ENCODE measurements around the gene PSMB7.
A peak's percentile ranks its signal among the peaks of the same experiment; 100 is the strongest.

Gene PSMB7

DNA sequence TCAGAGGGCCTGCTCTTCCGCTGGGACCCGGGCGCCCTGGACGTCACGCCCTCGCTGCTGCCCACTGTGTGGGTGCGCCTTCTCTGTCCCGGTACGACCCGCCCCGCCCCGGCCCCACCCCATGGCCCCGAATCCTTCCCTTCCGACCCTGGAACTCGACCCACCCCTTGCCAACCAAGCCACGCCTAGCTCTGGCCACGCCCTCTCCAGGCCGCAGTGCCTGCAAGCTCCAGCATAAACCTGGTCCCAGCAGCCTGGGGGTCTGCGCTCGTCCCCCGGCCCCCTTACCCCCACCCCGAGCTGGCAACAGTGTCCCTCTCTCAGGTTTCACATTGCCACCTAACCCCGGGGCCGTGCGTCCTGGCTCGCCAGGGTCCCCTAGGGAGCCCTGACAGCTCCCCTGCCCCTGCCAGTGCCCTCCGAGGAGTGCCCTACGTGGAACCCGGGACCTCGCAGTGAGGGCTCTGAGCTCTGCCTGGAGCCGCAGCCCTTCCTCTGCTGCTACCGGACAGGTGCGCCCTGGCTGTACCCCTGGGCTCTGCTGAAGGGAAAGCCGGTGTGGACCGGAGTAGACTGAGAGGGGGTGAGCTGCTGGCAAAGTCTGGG lies 38.4 kb upstream of the PSMB7 start:
- Histone ChIP-seq H3K4me3 (ENCODE audit: extremely low read depth, insufficient read depth, low read length, poor library complexity, severe bottlenecking) (peak overlapping the region; percentile 23), H3K9me3 (ENCODE audit: control insufficient read depth, low read length) (no peaks in the 10 kb centered on the region), H3K4me1 (ENCODE audit: control insufficient read depth, insufficient read depth, low read length, poor library complexity, severe bottlenecking) (peaks cover 6% of the 10 kb centered on the region), H3K27ac (ENCODE audit: low read depth, low read length, severe bottlenecking) (no peak overlapping the region), H3K36me3 (ENCODE audit: control insufficient read depth, insufficient read depth, low read length) (no peaks in the 10 kb centered on the region)
- 53 to 66% methylated on average over 14 to 24 of the region's 35 CpGs for WGBS, 2 experiments (ENCODE audit: insufficient coverage in 2 of 2)

DNA sequence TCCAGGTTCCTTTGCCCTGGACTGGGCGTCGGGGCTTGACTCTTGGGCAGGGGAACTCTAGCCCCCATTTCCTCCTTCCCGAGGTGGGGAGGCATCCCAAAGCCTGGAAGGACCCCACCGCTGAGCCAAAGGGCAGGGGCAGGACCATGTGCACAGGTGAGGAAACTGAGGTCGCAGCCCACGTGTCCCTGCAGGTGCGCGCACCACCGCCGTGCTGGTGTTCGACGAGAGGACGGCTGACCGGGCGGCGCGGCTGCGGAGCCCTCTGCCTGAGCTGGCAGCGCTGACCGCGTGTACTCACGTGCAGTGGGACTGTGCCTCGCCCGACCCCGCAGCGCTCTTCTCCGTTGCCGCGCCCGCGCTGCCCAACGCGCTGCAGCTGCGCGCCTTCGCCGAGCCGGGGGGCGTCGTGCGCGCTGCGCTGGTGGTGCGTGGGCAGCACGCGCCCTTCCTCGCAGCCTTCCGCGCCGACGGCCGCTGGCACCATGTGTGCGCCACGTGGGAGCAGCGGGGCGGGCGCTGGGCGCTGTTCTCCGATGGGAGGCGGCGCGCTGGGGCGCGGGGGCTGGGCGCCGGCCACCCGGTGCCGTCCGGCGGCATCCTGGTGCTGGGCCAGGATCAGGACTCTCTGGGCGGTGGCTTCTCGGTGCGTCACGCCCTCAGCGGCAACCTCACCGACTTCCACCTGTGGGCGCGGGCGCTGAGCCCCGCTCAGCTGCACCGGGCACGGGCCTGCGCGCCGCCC lies 37.8 kb upstream of the PSMB7 start:
- peaks cover 6% of the 10 kb centered on the region for H3K4me1 ChIP-seq (ENCODE audit: control insufficient read depth, insufficient read depth, low read length, poor library complexity, severe bottlenecking)
- no peak overlapping the region for H3K27ac ChIP-seq (ENCODE audit: low read depth, low read length, severe bottlenecking)
- H3K4me3 ChIP-seq (ENCODE audit: extremely low read depth, insufficient read depth, low read length, poor library complexity, severe bottlenecking), result peak overlapping the region; percentile 23
- 61 to 69% methylated on average over 71 to 82 of the region's 85 CpGs for WGBS, 2 experiments (ENCODE audit: insufficient coverage in 2 of 2)
- H3K36me3 ChIP-seq (ENCODE audit: control insufficient read depth, insufficient read depth, low read length), result no peaks in the 10 kb centered on the region
- H3K9me3 ChIP-seq (ENCODE audit: control insufficient read depth, low read length), result no peaks in the 10 kb centered on the region

DNA sequence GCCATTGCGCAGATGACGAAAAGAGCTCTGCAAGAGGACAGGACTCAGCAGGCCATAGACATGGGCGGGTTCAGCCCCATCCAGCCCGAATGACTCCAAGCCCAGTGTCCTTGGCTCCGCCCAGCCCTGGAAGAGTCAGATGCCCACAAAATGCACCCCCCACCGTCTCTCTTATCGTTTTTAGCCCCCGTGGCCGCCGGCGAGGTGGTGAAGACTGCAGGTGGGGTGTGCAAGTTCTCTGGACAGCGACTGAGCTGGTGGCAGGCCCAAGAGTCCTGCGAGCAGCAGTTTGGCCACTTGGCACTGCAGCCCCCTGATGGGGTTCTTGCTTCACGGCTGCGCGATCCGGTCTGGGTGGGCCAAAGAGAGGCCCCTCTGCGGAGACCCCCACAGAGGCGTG lies 37.1 kb upstream of the PSMB7 start:
- Histone ChIP-seq H3K36me3 (ENCODE audit: control insufficient read depth, insufficient read depth, low read length) (no peaks in the 10 kb centered on the region), H3K4me1 (ENCODE audit: control insufficient read depth, insufficient read depth, low read length, poor library complexity, severe bottlenecking) (peaks cover 6% of the 10 kb centered on the region), H3K9me3 (ENCODE audit: control insufficient read depth, low read length) (no peaks in the 10 kb centered on the region), H3K27ac (ENCODE audit: low read depth, low read length, severe bottlenecking) (no peak overlapping the region), H3K4me3 (ENCODE audit: extremely low read depth, insufficient read depth, low read length, poor library complexity, severe bottlenecking) (no peak overlapping the region)
- 85 to 92% methylated on average over 12 to 19 of the region's 19 CpGs for WGBS, 2 experiments (ENCODE audit: insufficient coverage in 2 of 2)

DNA sequence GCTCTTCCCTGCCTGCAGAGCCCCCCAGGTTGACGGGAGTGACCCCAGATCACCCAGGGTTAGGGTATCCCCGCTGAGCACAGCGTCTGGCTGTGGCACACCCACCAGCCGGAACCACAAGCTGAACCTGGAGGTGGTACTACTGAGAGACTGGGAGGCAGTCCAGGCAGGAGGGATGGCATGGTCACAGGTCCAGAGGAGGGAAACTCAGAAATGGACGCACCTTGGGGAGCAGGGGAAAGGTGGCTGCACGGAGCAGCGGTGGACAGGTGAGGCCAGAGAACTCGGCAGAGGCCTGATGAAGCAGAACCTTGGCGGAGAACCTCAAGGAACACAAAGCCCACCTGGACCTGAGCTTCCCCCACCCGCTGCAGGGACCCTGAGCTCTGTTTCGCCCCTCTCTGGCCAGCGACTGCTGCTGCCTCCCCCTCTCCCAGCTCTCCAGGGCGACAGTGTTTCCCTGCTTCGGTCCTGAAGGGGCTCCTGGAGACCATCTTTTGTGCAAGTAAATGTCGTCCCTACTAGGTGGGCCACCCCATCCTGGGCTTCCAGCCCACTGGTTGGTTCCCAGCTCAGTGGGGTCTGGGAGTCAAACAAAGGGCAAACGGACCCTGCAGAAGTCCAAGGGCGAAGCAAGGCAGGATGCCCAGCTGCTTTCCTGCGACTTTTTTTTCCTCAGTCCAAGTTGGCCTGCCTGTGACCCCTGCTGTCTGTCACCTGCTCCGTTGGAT lies 35.9 kb upstream of the PSMB7 start:
- Histone ChIP-seq H3K27ac (ENCODE audit: low read depth, low read length, severe bottlenecking) (no peak overlapping the region), H3K9me3 (ENCODE audit: control insufficient read depth, low read length) (no peaks in the 10 kb centered on the region), H3K36me3 (ENCODE audit: control insufficient read depth, insufficient read depth, low read length) (no peaks in the 10 kb centered on the region), H3K4me3 (ENCODE audit: extremely low read depth, insufficient read depth, low read length, poor library complexity, severe bottlenecking) (no peak overlapping the region), H3K4me1 (ENCODE audit: control insufficient read depth, insufficient read depth, low read length, poor library complexity, severe bottlenecking) (peaks cover 6% of the 10 kb centered on the region)
- 53 to 66% methylated on average over 15 to 19 of the region's 19 CpGs for WGBS, 2 experiments (ENCODE audit: insufficient coverage in 2 of 2)

DNA sequence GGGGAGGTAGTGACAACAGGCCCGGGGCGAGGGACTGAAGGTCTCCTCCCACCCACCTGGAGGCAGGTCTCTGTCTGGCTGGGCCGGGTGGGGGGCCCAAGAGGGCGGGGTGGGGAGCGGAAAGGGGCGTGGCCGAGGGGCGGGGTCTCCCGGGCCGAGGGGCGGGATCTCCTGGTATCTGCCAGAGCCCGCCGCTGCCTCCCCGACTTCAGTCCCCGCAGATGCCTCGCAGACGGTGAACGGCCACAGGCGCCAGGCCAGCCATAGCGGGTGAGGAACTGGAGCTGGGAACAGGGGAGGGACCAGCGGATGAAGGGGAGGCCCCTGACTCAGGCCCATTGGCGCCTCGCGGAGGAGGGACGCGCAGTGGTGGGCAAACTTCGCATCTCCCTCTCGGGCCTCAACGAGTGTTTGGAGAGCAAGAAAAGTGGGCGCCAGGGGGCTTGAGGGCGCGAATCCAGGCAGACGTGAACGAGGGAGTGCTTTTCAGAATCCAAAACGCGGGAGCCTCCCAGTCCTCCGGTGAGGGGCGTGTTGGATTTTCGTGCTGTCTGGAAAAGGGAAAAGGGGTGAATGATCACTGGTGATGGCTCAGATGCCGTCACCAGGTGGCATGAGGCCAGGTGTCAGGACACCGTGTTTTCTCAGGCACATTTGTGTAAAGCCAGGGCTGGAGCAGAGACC lies 35.1 kb upstream of the PSMB7 start, which contains the start of gene ADGRD2:
TSS of gene ADGRD2 (plus strand) at position 211 of the 684 bp plus-strand sequence. CDS start 1,216 bp downstream, outside the sequence.
- peak within 1 kb of the TSS; percentile 16 for H3K4me3 ChIP-seq (ENCODE audit: extremely low read depth, insufficient read depth, low read length, poor library complexity, severe bottlenecking)
- H3K27ac ChIP-seq (ENCODE audit: low read depth, low read length, severe bottlenecking), result no peak within 1 kb of the TSS
- WGBS, 2 experiments (ENCODE audit: insufficient coverage in 2 of 2), result 4 to 5% methylated on average over 24 to 37 of the region's 41 CpGs
- H3K9me3 ChIP-seq (ENCODE audit: control insufficient read depth, low read length), result no peaks in the 10 kb centered on the region
- H3K4me1 ChIP-seq (ENCODE audit: control insufficient read depth, insufficient read depth, low read length, poor library complexity, severe bottlenecking), result peaks cover 6% of the 10 kb centered on the region
- H3K36me3 ChIP-seq (ENCODE audit: control insufficient read depth, insufficient read depth, low read length), result no peaks in the 10 kb centered on the region

DNA sequence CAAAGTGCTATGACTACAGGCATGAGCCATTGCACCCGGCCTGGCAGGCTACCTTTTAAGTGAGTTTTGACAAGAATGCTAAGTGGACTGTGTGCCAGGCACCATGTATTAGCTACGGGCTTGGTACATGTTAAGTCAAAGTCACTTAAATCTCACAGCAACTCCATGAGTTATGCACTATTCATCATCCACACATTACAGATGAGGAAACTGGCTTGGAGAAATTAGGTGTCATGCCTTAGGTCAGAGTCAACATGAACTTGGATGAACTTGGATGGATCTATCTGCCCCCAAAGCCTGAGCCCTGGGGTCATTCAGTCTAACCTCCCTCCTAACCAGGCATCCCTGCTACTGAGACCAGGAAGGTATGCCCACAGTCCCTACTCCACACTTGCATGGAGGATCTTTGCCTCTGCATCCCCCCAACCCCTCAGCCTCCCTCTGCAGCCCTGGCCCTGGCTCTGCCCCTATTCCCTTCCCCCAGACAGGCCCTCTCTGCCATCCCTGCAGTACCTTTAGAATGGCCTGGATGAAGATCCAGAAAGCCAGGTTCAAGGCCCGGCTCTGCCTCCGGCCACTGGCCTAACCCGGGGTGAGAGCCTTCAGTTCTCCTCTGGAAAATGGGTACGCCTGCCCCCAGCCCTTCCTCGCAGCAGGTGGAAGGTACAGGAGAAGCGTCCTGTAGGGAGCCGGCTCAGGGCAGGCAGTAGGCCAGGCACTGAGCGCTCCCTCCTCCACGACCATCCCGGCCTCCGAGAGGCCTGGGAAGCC lies 34.3 kb upstream of the PSMB7 start:
- H3K4me1 ChIP-seq (ENCODE audit: control insufficient read depth, insufficient read depth, low read length, poor library complexity, severe bottlenecking), result peaks cover 6% of the 10 kb centered on the region
- WGBS, 2 experiments (ENCODE audit: insufficient coverage in 2 of 2), result 84 to 86% methylated on average over 12 of the region's 13 CpGs
- H3K9me3 ChIP-seq (ENCODE audit: control insufficient read depth, low read length), result no peaks in the 10 kb centered on the region
- H3K27ac ChIP-seq (ENCODE audit: low read depth, low read length, severe bottlenecking), result no peak overlapping the region
- H3K4me3 ChIP-seq (ENCODE audit: extremely low read depth, insufficient read depth, low read length, poor library complexity, severe bottlenecking), result no peak overlapping the region
- H3K36me3 ChIP-seq (ENCODE audit: control insufficient read depth, insufficient read depth, low read length), result no peaks in the 10 kb centered on the region

DNA sequence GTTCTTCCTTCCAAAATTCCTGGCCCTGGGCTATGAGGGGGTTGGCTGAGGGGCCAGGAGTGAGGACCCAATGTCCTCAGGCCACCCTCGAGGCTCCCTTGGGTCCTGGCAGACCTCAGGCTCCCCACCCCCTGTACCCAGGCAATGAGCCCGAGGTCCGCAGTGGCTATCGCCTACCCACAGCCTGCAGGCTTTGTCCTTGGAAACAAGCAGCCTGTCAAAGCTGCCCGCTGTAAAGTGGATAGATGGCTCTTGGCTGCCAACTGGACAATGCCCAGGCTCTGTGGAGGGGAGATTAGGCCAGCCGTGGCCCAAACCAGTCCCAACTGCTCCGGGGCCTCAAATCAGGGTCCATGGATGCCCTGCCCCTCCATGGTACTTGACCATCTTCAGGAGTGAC lies 32.8 kb upstream of the PSMB7 start:
- H3K36me3 ChIP-seq (ENCODE audit: control insufficient read depth, insufficient read depth, low read length), result no peaks in the 10 kb centered on the region
- 97 to 98% methylated on average over 3 to 7 of the region's 7 CpGs for WGBS, 2 experiments (ENCODE audit: insufficient coverage in 2 of 2)
- peaks cover 6% of the 10 kb centered on the region for H3K4me1 ChIP-seq (ENCODE audit: control insufficient read depth, insufficient read depth, low read length, poor library complexity, severe bottlenecking)
- no peak overlapping the region for H3K4me3 ChIP-seq (ENCODE audit: extremely low read depth, insufficient read depth, low read length, poor library complexity, severe bottlenecking)
- H3K9me3 ChIP-seq (ENCODE audit: control insufficient read depth, low read length), result no peaks in the 10 kb centered on the region
- H3K27ac ChIP-seq (ENCODE audit: low read depth, low read length, severe bottlenecking), result no peak overlapping the region

DNA sequence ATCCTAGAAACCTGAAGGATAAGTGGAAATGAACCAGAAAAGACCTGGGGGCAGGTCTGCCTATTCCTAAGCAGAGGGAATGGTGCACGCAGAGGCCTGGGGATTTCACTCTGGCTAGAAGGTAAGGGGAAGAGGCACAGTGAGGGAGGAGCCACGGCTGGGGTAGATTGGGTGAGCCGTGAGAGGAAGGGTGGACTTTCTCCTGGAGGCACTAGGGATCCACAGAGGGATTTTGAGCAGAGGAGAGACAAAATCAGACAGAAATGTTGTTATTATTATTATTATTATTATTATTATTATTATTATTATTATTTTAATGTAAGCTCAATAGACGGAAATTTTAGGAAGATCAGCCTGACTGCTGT lies 32.0 kb upstream of the PSMB7 start:
- peaks cover 6% of the 10 kb centered on the region for H3K4me1 ChIP-seq (ENCODE audit: control insufficient read depth, insufficient read depth, low read length, poor library complexity, severe bottlenecking)
- no peaks in the 10 kb centered on the region for H3K9me3 ChIP-seq (ENCODE audit: control insufficient read depth, low read length)
- no peak overlapping the region for H3K4me3 ChIP-seq (ENCODE audit: extremely low read depth, insufficient read depth, low read length, poor library complexity, severe bottlenecking)
- WGBS, 2 experiments (ENCODE audit: insufficient coverage in 2 of 2), result 75 to 81% methylated on average over 1 to 3 of the region's 4 CpGs
- H3K27ac ChIP-seq (ENCODE audit: low read depth, low read length, severe bottlenecking), result no peak overlapping the region
- H3K36me3 ChIP-seq (ENCODE audit: control insufficient read depth, insufficient read depth, low read length), result no peaks in the 10 kb centered on the region

DNA sequence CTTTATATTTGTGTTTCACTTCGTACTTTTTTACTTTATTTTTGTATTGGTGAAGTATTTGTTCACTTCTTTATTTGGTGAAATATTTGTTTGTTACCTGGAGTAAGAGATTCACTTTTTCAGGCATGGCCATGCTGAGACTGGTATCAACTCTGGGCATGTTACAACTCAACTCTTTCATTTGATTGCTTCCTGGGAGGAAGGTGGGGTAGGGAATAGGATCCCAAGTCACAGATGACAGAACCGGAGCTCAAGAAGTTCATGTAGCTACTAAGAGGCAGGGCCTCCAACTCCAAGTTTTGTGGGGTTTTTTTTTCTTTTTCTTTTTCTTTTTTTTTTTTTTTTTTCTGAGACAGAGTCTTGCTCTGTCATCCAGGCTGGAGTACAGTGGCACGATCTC lies 28.9 kb upstream of the PSMB7 start:
- no peaks in the 10 kb centered on the region for H3K36me3 ChIP-seq (ENCODE audit: control insufficient read depth, insufficient read depth, low read length)
- no peaks in the 10 kb centered on the region for H3K9me3 ChIP-seq (ENCODE audit: control insufficient read depth, low read length)
- no peak overlapping the region for H3K4me3 ChIP-seq (ENCODE audit: extremely low read depth, insufficient read depth, low read length, poor library complexity, severe bottlenecking)
- no peak overlapping the region for H3K27ac ChIP-seq (ENCODE audit: low read depth, low read length, severe bottlenecking)
- no peaks in the 10 kb centered on the region for H3K4me1 ChIP-seq (ENCODE audit: control insufficient read depth, insufficient read depth, low read length, poor library complexity, severe bottlenecking)
- WGBS, 2 experiments (ENCODE audit: insufficient coverage in 2 of 2), result no CpG with 5 or more reads among the region's 3 CpGs

DNA sequence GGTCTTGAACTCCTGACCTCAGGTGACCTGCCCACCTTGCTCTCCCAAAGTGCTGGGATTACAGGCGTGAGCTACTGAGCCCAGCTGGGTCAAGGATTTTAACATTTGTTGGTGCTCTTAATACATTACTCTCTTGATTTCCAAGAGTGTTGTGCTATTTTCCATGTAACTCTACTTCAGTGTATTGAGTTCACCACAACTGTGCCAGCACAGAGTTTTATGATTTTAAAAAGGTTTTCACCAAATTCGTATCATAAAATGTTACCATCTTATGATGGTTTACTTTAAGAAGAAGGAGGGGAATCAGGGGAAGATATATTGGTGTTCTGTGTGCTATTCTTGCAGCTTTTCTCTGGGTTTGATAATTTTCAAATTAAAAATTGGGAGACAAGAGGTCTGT lies 28.4 kb upstream of the PSMB7 start:
- 100% methylated on average over 1 of the region's 2 CpGs; no CpG with 5 or more reads in 1 of the 2 experiments for WGBS, 2 experiments (ENCODE audit: insufficient coverage in 2 of 2)
- H3K27ac ChIP-seq (ENCODE audit: low read depth, low read length, severe bottlenecking), result no peak overlapping the region
- H3K4me3 ChIP-seq (ENCODE audit: extremely low read depth, insufficient read depth, low read length, poor library complexity, severe bottlenecking), result no peak overlapping the region
- no peaks in the 10 kb centered on the region for H3K4me1 ChIP-seq (ENCODE audit: control insufficient read depth, insufficient read depth, low read length, poor library complexity, severe bottlenecking)
- H3K9me3 ChIP-seq (ENCODE audit: control insufficient read depth, low read length), result no peaks in the 10 kb centered on the region
- H3K36me3 ChIP-seq (ENCODE audit: control insufficient read depth, insufficient read depth, low read length), result no peaks in the 10 kb centered on the region
